ENCODE results near the gene ZBTB9.

- TF ChIP-seq EZH2 (IDR thresholded peaks at IDR 0.05; ENCODE audit: borderline replicate concordance, insufficient read depth, low read depth, low read length, poor library complexity, severe bottlenecking) (no peak), CTCF (IDR thresholded peaks at IDR 0.05) (no peak)
These were observed 12.7 kb downstream of the ZBTB9 start for GRCh38 chr6:33467091-33467490.

Data from B cell (primary cell).